CD4-positive, alpha-beta T cell treated with Interleukin-2 at 100 ng/mL for 4 hours (primary cell): ENCODE results near the gene SMARCC1.

Experiments used
- DNase-seq: peaks from one replicate; pipeline ENCODE4 v3.0.0-alpha.2; 2020; ENCODE audit warnings: low spot score

Gene SMARCC1

GRCh38 chr3:47588053-47588452, 193.6 kb downstream of the SMARCC1 start:
- DNase-seq: no peak

- no peak for DNase-seq
These were observed 194.9 kb downstream of the SMARCC1 start for GRCh38 chr3:47586746-47587145.

GRCh38 chr3:47583320-47584075, 198.2 kb downstream of the SMARCC1 start:
- DNase-seq: no peak

DNA sequence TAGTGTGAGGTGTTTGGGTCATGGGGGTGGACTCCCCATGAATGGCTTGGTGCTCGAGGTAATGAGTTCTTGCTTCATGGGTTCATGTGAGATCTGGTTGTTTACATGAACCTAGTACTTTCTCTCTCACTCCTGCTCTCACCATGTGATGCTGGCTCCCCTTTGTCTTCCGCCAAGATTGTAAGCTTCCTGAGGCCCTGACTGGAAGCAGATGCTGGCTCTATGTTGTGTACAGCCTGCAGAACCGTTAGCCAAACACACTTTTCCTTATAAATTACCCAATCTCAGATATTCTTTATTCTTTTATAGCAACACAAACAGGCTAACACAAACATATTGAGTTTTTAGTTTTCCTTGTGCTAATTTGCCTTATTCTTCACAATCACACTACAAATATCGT, 199.9 kb downstream of the SMARCC1 start:
- DNase-seq: no peak

GRCh38 chr3:47581422-47581821, 200.3 kb downstream of the SMARCC1 start:
- no peak for DNase-seq

DNA sequence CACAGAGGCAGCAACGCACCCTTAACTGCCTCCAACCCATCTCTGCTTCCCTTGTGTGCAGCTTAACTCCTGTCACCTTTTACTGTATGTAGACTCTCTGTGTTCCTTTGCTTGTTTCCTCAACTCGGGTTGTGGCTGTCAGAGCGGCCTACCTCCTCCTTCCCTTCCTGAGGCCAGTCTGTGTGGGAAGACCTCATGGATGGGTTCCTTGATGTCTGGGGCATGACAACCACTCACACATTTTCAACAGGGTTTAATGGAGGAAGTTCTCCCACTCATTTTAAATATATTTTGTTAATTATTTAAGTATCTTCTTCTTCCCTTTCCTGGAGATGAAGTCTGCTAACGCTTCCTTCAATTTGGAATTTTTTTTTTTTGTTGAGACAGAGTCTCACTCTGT, 201.2 kb downstream of the SMARCC1 start:
- no peak for DNase-seq

DNA sequence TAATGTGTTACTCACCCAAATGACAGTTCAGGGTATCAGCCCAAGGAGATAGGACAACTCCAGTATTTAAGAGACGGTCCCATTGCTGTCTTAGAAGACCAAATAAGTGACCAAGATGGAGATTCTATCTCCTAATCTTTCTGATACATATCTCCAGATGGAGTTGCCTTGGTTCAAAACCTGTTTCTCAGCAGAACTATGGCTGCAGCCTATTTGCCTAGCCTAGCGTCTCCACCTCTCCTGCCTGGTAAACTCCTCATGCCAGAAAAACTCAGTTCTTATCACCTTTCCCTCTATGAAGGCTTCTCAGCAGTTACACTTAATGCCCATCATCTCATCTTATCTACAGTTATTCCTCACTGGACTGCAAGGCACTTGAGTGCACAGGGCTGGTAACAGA, 201.8 kb downstream of the SMARCC1 start:
- DNase-seq: no peak

- DNase-seq: peak; percentile 11
These were observed 202.7 kb downstream of the SMARCC1 start, which contains the start of gene CSPG5 for GRCh38 chr3:47578691-47579632. Gene CSPG5, minus strand, starts transcription at chr3:47578865. Its CDS starts 172 bp downstream, at chr3:47578693.

GRCh38 chr3:47578119-47578632, 203.5 kb downstream of the SMARCC1 start:
- DNase-seq: peak; percentile 11

DNA sequence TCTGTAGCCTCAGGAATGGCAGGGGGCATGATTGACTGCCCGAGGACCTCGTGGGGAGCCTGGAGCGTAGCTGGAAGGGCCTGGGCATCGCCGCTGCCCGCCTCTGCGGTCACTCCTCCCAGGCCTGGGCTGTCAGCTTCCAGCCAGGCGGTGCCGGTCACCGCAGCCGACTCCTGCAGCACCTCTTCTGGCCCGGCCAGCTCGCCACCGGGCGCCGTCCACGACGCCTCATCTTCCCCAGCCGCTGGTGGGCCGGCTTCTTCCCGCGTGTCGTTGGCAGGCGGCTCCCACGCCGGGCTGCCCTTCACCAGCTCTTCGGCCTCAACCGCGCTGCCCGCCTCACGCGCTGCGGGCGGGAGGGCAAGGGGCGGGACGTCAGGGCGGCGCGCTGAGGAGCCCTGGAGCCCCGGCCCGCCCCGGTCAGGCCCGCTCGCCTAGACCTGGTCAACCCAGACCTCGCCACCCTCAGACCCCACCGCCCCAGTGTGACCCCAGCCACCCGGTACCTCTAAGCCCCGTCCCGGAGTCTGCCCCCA, 204.0 kb downstream of the SMARCC1 start:
- DNase-seq: no peak

- DNase-seq: no peak
These were observed 208.2 kb downstream of the SMARCC1 start for GRCh38 chr3:47573190-47574172.

- DNase-seq: no peak
These were observed 210.1 kb downstream of the SMARCC1 start for GRCh38 chr3:47571391-47572175.

- DNase-seq: no peak
These were observed 212.8 kb downstream of the SMARCC1 start for GRCh38 chr3:47568901-47569300.

DNA sequence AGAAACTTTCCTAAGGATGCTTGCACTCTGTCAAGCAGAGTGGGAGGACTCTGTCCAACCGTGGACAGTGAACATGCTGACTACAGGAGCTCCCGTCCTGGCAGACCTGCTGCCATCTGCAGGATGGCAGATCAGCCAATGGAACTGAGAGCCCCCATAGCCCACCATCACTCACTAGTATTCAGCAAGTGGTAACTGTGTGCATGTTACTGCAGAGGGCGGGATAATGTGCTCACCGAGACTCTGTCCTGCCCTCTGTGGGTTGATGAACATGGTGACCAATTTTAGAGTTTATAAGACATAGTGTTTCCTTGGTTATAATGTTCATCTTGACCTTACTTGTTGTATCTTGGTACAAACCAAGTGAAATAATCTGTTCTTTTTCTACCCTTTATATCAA, 214.5 kb downstream of the SMARCC1 start:
- DNase-seq: no peak

- no peak for DNase-seq
These were observed 215.0 kb downstream of the SMARCC1 start for GRCh38 chr3:47566667-47567066.

DNA sequence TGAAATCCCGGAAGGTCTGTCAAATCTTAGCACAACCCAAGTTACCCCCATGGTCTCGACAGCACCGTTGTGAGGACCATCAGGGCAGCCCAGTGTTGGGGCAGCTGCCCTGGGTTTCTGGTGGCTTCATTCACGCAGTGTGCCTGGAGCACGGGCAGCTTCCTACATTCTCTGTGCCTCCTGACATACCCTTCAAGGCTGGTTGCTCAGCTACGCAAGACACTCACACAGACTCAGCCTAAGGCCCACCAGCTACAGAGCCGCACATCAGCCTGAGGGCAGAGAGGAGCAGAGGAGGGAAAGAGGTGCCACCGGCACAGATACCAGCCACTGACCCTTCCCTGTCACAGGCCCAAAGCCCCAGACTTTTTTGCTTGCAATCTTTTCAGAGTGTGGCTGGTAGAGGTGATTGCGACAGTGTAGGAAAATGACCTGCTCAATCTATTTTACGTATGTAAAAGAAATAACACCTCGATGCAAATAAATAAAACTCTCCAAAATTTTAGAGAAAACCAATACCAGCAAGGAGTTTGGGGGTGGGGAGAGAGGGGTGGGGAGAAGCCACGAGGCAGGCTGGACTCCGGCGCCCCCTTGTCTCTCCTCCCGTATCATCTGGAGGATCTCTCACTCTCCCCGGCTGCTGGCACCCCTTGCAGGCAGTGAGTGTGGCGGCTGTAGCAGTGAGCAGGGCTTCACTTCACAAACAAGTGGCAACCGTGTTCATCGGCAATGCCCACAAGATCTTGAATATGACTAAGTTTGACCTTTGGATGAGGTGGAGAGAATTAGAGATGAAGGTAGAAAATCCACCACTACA, 215.8 kb downstream of the SMARCC1 start:
- DNase-seq: no peak

DNA sequence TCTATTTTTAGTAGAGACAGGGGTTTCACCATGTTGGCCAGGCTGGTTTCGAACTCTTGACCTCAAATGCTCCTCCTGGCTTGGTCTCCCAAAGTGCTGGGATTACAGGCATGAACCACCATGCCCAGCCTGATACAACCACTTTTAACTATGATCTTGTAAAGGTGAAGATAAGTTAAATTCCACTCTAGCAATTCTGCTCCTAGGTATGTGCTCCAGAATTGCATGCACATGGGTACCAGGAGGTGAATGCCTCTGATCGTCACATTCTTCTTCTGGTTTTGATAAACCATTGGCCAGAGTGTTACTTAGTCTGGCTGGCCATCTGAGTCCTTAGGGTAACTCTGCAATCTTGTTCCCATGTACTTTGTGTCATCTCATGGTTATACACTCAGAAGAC, 225.3 kb downstream of the SMARCC1 start:
- DNase-seq: no peak

GRCh38 chr3:47554335-47554734, 227.4 kb downstream of the SMARCC1 start:
- no peak for DNase-seq

DNA sequence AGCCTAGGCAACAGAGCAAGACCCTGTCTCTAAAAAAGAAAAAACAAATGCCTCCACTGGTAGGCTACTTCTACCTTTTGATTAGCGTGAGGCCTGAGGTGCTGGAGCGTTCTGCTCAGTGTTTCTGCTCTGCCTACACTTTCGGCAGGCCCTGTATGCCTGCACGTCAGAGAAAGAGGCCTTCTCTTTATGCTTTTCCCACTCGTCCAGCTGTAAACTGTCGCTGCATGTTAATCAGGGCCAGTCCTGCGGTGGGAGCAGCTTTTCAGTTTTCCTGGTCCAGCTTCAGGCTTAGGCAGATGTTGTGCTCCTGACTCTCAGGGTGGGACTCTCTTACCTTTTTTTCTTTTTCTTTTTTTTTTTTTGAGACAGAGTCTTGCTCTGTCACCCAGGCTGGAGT, 228.3 kb downstream of the SMARCC1 start:
- no peak for DNase-seq
